HFF-Myc (cell line): ENCODE results near the gene RGS19.

Experiments used
- DNase-seq: peaks from one replicate; pipeline ENCODE4 v3.0.0-alpha.2; 2011; ENCODE audit warnings: low read depth; ENCODE audit errors: extremely low read depth
- H3K4me3 ChIP-seq: replicated peaks from 2 replicates; pipeline ENCODE4 v1.5.1; 2011; ENCODE audit warnings: low read depth, mild to moderate bottlenecking, control low read depth, low read length
- CTCF ChIP-seq: IDR thresholded peaks from 2 replicates; pipeline ENCODE4 v1.5.1; 2012; ENCODE audit warnings: mild to moderate bottlenecking, low read depth, low read length, control low read depth; ENCODE audit errors: missing control alignments

The RGS19 gene

GRCh38 chr20:64083378-64083803, 4.1 kb upstream of the RGS19 start:
- TF ChIP-seq CTCF = peak; percentile 46
- peak overlapping the region; percentile 31 for H3K4me3 ChIP-seq
- DNase-seq = no peak

- no peak for DNase-seq
- peak overlapping the region; percentile 22 for H3K4me3 ChIP-seq
- TF ChIP-seq CTCF = no peak
These were observed 3.6 kb upstream of the RGS19 start for GRCh38 chr20:64082820-64083377.

DNA sequence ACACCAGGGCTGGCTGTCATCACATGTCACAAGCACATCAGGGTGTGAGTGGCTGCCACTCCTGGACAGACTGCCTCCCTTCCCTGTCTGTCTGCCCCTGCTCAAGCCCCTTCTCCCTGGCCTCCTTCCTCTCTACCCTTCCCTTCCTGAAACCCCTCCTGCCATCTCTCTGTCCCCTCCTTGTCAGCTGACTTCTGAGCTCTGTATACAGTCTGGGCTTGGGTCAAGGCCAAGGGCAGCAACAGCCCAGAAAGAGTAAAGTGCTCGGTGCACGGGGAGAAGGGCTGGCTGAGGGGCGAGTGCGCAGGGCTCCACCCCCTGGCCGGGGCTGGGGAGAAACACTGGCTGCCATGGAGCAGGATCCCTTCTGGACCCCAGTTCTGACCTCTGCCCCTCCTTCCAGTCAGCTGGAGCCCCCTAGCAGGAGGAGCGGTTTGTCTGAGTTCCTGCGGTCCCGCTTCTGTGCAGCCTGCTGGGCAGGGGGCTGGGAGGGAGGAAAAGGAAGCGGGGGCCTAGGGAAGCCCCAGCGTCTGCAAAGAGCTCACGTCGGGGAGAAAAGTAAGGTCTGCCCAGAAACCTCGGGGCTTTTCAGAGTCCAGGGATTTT, 2.9 kb upstream of the RGS19 start:
- DNase-seq = no peak
- no peak overlapping the region for H3K4me3 ChIP-seq
- no peak for TF ChIP-seq CTCF

GRCh38 chr20:64081624-64081964, 2.3 kb upstream of the RGS19 start:
- DNase-seq = no peak
- no peak overlapping the region for H3K4me3 ChIP-seq
- TF ChIP-seq CTCF = no peak

DNA sequence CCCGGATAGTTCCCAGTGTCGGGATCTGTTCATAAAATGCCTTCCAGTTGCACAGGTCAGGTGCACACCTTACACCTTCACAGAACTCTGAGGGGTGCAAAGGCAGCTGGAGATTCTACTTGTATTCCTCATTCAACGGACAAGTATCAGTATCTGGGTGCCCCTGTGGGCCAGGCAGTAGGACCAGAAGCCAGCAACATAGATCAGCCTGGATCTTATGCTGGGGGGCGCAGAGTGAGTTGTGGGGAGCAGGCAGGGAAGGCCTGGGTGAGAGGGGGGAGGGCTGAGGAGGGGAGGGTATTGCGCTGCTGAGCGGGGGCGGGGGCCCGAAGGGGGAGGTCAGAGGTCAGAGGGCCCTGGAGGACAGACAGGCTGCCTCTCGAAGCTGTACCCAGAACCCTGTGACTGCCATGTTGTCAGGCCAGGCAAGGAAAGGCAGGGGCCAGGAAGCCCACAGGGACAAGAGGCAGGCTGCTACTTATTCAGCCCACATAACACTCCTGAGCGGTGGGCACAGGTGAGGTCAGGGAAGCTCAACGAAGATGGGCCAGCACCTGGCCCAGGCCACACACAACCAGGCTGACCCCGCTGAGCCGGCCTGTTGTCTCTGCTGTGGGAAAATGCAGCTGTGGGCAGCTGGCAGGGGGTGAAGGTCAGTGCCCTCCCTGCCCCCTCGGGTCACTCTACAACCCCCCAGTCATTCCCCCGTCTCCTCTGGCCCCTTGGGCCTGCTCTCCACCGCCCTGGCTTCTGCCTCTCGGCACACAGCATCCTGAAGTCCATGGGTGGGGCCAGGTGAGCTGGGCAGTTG, 1.7 kb upstream of the RGS19 start:
- H3K4me3 ChIP-seq = no peak overlapping the region
- no peak for DNase-seq
- no peak for TF ChIP-seq CTCF

DNA sequence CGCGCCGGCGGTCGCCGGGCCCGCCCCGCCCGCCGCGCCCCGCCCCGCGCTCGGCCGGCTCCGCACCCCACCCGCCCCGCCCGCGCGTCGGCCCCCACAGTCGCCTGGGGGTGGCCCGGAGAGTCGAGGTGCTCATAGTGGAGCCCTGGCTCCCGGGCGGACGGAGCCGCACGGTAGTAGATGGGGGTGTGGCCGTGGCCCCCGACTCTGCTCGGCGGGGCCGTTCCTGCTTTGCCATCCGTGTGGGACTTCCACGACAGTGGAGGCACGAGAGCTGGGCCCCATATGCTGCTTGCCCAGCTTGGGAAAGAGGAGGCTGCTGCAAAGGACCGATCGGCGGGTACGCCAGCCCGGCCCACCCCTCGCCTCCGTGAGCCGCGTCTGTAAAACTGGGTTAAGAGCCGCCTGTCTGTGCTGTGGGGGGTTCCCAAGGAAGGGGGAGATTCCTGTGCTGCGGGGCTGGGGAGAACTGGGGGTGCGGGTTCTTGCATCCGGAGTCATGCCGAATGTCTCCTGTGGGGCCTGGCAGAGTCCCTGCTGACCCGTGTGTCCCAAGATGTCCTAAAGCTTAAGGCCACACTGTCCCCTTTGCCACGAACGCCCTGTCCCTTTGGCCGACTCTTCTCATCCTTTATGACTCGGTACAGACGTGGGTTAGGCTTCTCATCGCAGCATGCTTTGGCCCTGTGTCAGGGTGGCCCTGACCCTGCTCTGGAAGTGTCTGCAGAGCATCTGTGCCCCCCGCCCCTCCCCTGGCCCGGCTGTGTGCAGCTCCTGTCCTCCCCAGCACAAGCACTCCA, 895 bp upstream of the RGS19 start, which contains the start of gene OPRL1:
TSS of gene OPRL1 (plus strand) at position 70 of the 800 bp plus-strand sequence. CDS start 12,639 bp downstream, outside the sequence.
- H3K4me3 ChIP-seq = peak within 1 kb of the TSS; percentile 71
- TF ChIP-seq CTCF = no peak
- DNase-seq = no peak
